Measurements from ENCODE around the gene PCLO. TPM values are rescaled to one million over a fixed set of nuclear protein-coding genes. Genes with fewer than 3 reads are reported as not detected.
A peak's percentile ranks its signal among the peaks of the same experiment; 100 is the strongest.

The PCLO gene
- total RNA-seq, 2 donors from 2014 or later = 3.2 to 4.2 TPM

- peaks cover 14% of the 10 kb centered on the region for H3K4me1 Mint-ChIP-seq
- DNase-seq = no peak
- no peaks in the 10 kb centered on the region for H3K4me1 ChIP-seq (ENCODE audit: control insufficient read depth, insufficient read depth, low read length)
- no peaks in the 10 kb centered on the region for H3K36me3 ChIP-seq (ENCODE audit: control insufficient read depth, insufficient read depth, low read length)
- TF ChIP-seq, protein P1, sequence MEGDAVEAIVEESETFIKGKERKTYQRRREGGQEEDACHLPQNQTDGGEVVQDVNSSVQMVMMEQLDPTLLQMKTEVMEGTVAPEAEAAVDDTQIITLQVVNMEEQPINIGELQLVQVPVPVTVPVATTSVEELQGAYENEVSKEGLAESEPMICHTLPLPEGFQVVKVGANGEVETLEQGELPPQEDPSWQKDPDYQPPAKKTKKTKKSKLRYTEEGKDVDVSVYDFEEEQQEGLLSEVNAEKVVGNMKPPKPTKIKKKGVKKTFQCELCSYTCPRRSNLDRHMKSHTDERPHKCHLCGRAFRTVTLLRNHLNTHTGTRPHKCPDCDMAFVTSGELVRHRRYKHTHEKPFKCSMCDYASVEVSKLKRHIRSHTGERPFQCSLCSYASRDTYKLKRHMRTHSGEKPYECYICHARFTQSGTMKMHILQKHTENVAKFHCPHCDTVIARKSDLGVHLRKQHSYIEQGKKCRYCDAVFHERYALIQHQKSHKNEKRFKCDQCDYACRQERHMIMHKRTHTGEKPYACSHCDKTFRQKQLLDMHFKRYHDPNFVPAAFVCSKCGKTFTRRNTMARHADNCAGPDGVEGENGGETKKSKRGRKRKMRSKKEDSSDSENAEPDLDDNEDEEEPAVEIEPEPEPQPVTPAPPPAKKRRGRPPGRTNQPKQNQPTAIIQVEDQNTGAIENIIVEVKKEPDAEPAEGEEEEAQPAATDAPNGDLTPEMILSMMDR (conservative IDR thresholded peaks at IDR 0.05) = no peak
- no peak overlapping the region for H3K4me3 ChIP-seq (ENCODE audit: low read length)
- H3K27ac ChIP-seq (ENCODE audit: low read depth, low read length) = no peak overlapping the region
- H3K9ac ChIP-seq (ENCODE audit: extremely low read depth, low read length, poor library complexity, severe bottlenecking) = no peak overlapping the region
- no peaks in the 10 kb centered on the region for H3K36me3 Mint-ChIP-seq (ENCODE audit: low read depth)
- no peaks in the 10 kb centered on the region for H3K9me3 ChIP-seq (ENCODE audit: control insufficient read depth, low read length)
- 100% methylated on average over 1 of the region's 1 CpG for WGBS, 2 experiments (ENCODE audit: insufficient coverage in 1 of 2, insufficient read length in 1 of 2)
- no peak overlapping the region for H3K27ac Mint-ChIP-seq
- H3K9me3 Mint-ChIP-seq = no peaks in the 10 kb centered on the region
- no peaks in the 10 kb centered on the region for H3K27me3 ChIP-seq (ENCODE audit: control insufficient read depth, insufficient read depth, low read length, poor library complexity, severe bottlenecking)
- H3K27me3 Mint-ChIP-seq (ENCODE audit: insufficient read depth) = no peaks in the 10 kb centered on the region
- no peak overlapping the region for H3K4me3 Mint-ChIP-seq
Observed at GRCh38 chr7:83038787-83039186, 123.9 kb downstream of the PCLO start.

- Histone ChIP-seq H3K27ac (ENCODE audit: low read depth, low read length) (no peak overlapping the region), H3K4me3 (ENCODE audit: low read length) (no peak overlapping the region), H3K36me3 (ENCODE audit: control insufficient read depth, insufficient read depth, low read length) (no peaks in the 10 kb centered on the region), H3K27me3 (ENCODE audit: control insufficient read depth, insufficient read depth, low read length, poor library complexity, severe bottlenecking) (no peaks in the 10 kb centered on the region), H3K9me3 (ENCODE audit: control insufficient read depth, low read length) (no peaks in the 10 kb centered on the region), H3K9ac (ENCODE audit: extremely low read depth, low read length, poor library complexity, severe bottlenecking) (no peak overlapping the region), H3K4me1 (ENCODE audit: control insufficient read depth, insufficient read depth, low read length) (no peaks in the 10 kb centered on the region)
- no peaks in the 10 kb centered on the region for H3K27me3 Mint-ChIP-seq (ENCODE audit: insufficient read depth)
- H3K36me3 Mint-ChIP-seq (ENCODE audit: low read depth) = no peaks in the 10 kb centered on the region
- no peaks in the 10 kb centered on the region for H3K9me3 Mint-ChIP-seq
- DNase-seq = no peak
- TF ChIP-seq, protein P1 (conservative IDR thresholded peaks at IDR 0.05) = no peak
- no peak overlapping the region for H3K4me3 Mint-ChIP-seq
- WGBS, 2 experiments (ENCODE audit: insufficient coverage in 1 of 2, insufficient read length in 1 of 2) = 76 to 96% methylated on average over 2 to 3 of the region's 3 CpGs
- H3K27ac Mint-ChIP-seq = no peak overlapping the region
- H3K4me1 Mint-ChIP-seq = peaks cover 14% of the 10 kb centered on the region
Observed at GRCh38 chr7:83036721-83037380, 125.8 kb downstream of the PCLO start.

- Histone ChIP-seq H3K27ac (ENCODE audit: low read depth, low read length) (no peak overlapping the region), H3K36me3 (ENCODE audit: control insufficient read depth, insufficient read depth, low read length) (no peaks in the 10 kb centered on the region), H3K27me3 (ENCODE audit: control insufficient read depth, insufficient read depth, low read length, poor library complexity, severe bottlenecking) (no peaks in the 10 kb centered on the region), H3K9ac (ENCODE audit: extremely low read depth, low read length, poor library complexity, severe bottlenecking) (no peak overlapping the region), H3K4me1 (ENCODE audit: control insufficient read depth, insufficient read depth, low read length) (no peaks in the 10 kb centered on the region), H3K4me3 (ENCODE audit: low read length) (no peak overlapping the region), H3K9me3 (ENCODE audit: control insufficient read depth, low read length) (no peaks in the 10 kb centered on the region)
- Mint-ChIP-seq H3K9me3 (no peaks in the 10 kb centered on the region), H3K4me1 (peaks cover 14% of the 10 kb centered on the region), H3K27ac (peak overlapping the region; percentile 79), H3K27me3 (ENCODE audit: insufficient read depth) (no peaks in the 10 kb centered on the region), H3K36me3 (ENCODE audit: low read depth) (no peaks in the 10 kb centered on the region), H3K4me3 (no peak overlapping the region)
- 27 to 29% methylated on average over 2 of the region's 2 CpGs for WGBS, 2 experiments (ENCODE audit: insufficient coverage in 1 of 2, insufficient read length in 1 of 2)
- no peak for DNase-seq
- TF ChIP-seq, protein P1 (conservative IDR thresholded peaks at IDR 0.05) = no peak
Observed at GRCh38 chr7:83036130-83036529, 126.6 kb downstream of the PCLO start.
